GM13976 (cell line): Measurements from ENCODE around the gene SLC23A2.

ENCODE experiments used
- DNase-seq: peaks from one replicate; pipeline ENCODE4 v3.0.0; 2012; ENCODE audit warnings: low spot score
- CTCF ChIP-seq: IDR thresholded peaks from 2 replicates; pipeline ENCODE4 v1.5.1; 2012; ENCODE audit warnings: borderline replicate concordance, mild to moderate bottlenecking; ENCODE audit not compliant: insufficient read depth; ENCODE audit errors: extremely low read depth, missing control alignments, control extremely low read depth
- in situ Hi-C: fragments of 300-500 bp; cut with MboI; formaldehyde crosslinking; loops from one replicate; pipeline ENCODE4 v1.12.0; 2022; ENCODE audit warnings: low sequenced_read_pairs, mixed read lengths, inconsistent platforms; ENCODE audit not compliant: unreplicated experiment

Gene SLC23A2

GRCh38 chr20:4966826-4967751 is 34.2 kb downstream of the SLC23A2 start:
- no peak for DNase-seq
- no peak for TF ChIP-seq CTCF
- in situ Hi-C loops = no loop called here

- DNase-seq = no peak
- in situ Hi-C loops = no loop called here
Measured at GRCh38 chr20:4962241-4962855, 39.0 kb downstream of the SLC23A2 start.

GRCh38 chr20:4961746-4962145 is 39.6 kb downstream of the SLC23A2 start:
- TF ChIP-seq CTCF = no peak
- in situ Hi-C loops = no loop called here
- DNase-seq = no peak

More at GRCh38 chr20:4962241-4962855, 39.0 kb downstream of the SLC23A2 start:
- no peak for TF ChIP-seq CTCF

- DNase-seq = no peak
- no peak for TF ChIP-seq CTCF
- in situ Hi-C loops = no loop called here
Measured at GRCh38 chr20:4959592-4959991, 41.7 kb downstream of the SLC23A2 start.

GRCh38 chr20:4957939-4958362 is 43.4 kb downstream of the SLC23A2 start:
- DNase-seq = no peak
- in situ Hi-C loops = no loop called here
- no peak for TF ChIP-seq CTCF

GRCh38 chr20:4957187-4957586 is 44.1 kb downstream of the SLC23A2 start:
- TF ChIP-seq CTCF = no peak
- no peak for DNase-seq
- in situ Hi-C loops = no loop called here
